ENCODE results near the gene TARBP1. TPM values are rescaled to one million over a fixed set of nuclear protein-coding genes. Genes with fewer than 3 reads are reported as not detected.

TARBP1 gene
- total RNA-seq, 1 donor from 2014 or later = 9.2 TPM

DNA sequence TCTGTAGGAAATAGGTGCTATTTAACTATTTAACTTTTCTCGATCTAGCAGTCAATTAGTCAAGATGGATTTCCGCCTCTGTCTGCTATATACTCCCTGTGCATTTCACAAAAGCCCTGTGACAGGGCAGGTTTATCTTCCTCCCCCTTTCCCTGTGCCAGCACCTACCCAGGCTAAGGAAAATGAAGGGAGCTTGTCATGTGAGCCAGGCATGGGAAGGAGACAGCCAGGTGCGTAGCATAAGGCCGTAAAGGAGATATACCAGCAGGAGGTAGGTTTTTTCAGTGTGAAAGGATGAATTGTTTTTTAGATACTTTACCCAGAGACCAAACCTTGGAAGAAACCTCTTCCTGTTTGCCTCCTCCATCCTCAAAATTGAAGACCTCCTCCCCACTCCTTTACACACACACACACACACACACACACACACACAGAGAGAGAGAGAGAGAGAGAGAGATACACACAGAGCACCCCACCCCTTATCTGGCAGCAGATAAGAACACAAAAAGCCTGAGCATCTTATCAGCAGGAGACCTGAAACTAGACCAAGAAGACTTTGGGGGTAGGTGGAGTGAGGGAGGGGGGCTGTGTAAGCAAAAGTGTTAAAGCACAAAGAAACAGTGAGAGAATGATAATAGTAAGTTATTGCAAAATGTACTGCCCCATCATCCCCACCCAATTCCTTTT, 12.0 kb upstream of the TARBP1 start:
- intact Hi-C loops (cut with DNase I) = loop anchor here (10.0 kb wide), 2 partner anchors 234 to 354 kb away; no protein-coding TSS in a partner anchor
- ATAC-seq (ENCODE audit: poor library complexity) = no peak

DNA sequence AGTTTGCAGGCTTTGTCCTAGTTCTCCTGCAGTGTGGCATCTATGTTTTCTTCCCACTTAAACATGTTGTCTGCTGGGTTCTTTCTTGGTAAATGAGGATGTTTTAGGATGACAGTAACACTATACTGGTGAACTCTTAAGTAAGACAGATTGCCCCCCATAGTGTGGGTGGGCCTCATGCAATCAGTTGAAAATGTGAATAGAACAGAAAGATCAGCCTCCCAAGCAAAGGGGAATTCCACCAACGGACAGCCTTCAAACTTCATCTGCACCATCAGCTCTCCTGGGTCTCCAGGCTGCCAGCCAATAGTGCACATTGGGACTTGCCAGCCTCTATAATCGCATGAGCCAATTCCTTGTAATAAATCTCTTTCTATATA, 10.7 kb upstream of the TARBP1 start:
- ATAC-seq (ENCODE audit: poor library complexity) (no peak), DNase-seq (no peak)
- intact Hi-C loops (cut with DNase I) = loop anchor here (5.0 to 10.0 kb wide), 3 partner anchors 235 to 933 kb away; no protein-coding TSS in a partner anchor

More for the DNA sequence above, 12.0 kb upstream of the TARBP1 start:
- DNase-seq = no peak

DNA sequence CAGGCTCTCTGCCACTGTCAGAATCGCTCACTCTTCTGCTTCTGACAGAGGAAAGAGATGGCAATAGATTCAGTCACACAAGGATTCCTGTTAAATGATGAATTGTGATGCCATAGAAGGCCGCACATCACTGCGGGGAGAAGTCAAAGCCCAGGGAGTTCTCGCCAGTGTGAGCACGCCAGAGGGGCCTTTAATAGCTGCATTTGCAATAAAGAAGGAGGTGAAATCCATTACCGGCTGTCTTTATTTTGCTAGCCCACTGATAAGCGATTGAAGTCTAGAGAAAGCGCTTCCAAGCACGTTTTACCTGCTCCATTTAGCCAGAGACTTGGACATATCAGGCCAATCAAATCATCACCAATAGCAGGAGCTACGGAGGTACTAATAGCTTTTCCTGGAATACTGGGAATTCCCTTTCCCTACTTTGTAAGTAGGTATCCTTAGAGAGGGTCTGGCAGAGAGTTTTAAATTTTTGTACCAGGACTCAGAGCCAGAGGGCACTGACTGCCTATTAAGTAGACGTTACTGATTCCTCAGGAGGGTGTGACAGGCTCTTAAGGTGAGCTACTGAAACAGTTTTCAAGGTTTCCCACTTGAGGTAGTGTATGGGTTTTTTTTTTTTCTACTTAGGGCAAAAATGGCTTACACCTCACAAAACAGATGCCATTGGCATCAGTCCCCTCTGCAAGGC, 10.2 kb upstream of the TARBP1 start:
- no peak for DNase-seq
- intact Hi-C loops (cut with DNase I) = loop anchor here (5.0 kb wide), 1 partner anchor 933 kb away; no protein-coding TSS in a partner anchor
- no peak for ATAC-seq (ENCODE audit: poor library complexity)

DNA sequence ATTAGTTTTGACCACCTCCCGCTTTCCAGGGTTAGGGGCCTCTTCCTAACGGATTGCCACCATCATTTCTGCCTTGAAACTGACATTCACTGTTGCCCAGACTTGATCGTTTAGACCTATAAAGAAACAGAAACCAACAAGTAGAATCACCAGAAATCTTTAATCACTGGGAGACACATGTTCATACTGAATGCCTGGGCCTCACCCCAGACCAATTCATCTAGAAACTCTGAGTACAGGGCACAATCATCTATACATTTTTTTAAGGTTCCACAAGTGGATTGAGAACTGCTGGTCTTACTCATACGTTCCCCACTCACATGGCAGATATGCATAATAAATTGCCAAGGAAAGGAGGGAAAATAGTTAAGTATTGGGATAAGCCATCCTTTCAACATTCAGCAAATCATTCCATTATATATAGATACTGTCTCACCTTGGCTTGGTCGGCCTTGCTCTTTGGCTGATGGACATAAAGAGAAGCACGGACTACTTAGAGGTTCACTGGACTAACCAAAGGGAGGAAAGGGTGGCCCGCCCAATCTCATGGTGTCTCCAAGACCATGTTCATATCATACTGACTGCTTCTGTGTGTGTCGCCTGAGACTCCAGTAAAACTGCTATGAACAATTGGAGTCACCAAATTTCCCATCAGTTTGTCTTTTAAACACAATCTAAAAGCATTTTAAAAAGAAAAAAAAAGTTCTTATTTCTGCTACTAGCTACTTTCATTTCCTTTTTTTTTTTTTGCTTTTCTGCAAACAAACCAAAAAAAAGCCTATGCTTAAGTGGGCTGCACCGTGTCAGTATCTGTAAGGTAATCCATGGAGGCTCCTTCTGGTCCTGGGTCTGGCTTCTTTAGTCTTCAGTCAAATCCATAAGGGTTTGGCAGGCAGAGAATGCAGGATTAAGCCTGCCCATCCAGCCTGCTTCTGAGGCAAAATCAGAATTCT, 9.4 kb upstream of the TARBP1 start:
- intact Hi-C loops (cut with DNase I) = loop anchor here (5.0 kb wide), 1 partner anchor 934 kb away; no protein-coding TSS in a partner anchor
- ATAC-seq (ENCODE audit: poor library complexity) (no peak), DNase-seq (no peak)

DNA sequence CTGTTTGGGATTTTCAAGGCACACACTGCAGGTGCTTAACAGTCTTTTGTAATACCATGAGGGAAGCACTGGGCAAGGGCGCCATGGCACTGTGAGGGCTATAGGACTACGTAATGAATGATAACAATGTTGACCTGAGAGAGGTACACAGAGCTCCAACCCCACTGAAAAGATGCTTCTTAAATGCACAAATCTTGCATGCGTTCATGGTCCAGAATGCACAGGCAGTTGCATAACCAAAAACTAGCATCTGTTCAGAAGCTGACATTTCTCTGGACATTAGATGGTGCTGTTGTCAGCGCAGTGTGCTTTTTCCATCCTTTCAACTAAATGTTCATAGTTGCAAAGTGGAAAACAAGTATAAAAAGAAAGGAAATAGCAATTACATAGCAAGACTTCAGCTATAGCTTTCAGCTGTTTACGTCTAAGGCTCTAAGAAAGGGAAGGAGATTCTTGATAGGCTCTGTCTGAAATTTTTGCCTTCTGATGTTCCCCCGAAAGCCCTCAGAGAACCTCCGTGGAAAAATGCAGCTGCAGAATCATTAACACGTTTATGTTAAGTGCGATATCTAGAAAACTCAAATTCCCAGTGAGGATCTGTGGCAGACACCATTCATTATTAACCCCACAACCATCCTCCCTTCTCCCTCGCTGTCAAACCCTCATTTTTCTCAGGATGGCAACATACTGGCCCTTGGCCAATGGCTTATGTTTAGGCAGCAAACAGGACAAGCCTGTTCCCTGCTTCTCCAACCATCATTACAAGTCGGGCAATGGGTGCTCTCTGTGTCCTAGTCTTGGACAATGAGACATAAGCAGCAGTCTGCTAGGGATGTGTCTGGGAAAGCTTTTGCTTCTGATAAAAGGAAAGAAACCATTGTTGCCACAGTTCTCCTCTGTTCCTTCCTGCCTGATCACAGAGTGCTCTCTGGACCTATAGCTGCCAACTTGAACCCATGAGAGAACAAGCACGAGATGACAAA, 8.2 kb upstream of the TARBP1 start:
- peak; percentile 90 for ATAC-seq (ENCODE audit: poor library complexity)
- no peak for DNase-seq
- intact Hi-C loops (cut with DNase I) = loop anchor here (5.0 kb wide), 1 partner anchor 935 kb away; no protein-coding TSS in a partner anchor

DNA sequence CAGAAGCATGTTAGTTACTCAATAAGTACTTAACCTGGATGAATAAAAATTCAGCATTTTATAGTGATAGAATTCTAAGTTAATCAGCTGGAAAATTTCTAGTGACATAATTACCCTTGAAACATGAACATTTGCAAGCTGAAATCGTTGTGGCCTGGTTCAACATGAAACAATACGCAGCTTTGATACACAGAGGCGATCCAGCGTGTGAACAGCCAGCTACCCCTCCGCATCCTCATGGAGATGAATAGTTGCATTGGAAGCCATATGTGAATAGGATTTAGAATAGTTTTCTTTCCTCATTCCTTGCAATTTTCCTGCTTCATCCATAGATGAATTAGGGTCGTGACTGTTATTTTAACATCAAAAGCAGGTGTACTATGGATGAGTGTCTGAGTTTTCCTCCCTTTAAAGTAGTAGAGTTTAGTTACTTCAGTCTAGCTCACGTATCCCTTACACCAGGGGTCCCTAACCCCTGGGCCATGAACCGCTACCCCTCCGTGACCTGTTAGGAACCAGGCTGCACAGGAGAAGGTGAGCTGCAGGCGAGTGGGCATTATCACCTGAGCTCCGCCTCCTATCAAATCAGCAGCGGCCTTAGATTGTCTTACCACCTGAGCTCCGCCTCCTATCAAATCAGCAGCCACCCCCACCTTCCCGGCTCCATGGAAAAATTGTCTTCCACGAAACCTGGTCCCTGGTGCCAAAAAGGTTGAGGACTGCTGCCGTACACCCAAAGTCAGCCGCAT, 6.2 kb upstream of the TARBP1 start:
- intact Hi-C loops (cut with DNase I) = loop anchor here (5.0 kb wide), 1 partner anchor 937 kb away; no protein-coding TSS in a partner anchor
- ATAC-seq (ENCODE audit: poor library complexity) (no peak), DNase-seq (no peak)

DNA sequence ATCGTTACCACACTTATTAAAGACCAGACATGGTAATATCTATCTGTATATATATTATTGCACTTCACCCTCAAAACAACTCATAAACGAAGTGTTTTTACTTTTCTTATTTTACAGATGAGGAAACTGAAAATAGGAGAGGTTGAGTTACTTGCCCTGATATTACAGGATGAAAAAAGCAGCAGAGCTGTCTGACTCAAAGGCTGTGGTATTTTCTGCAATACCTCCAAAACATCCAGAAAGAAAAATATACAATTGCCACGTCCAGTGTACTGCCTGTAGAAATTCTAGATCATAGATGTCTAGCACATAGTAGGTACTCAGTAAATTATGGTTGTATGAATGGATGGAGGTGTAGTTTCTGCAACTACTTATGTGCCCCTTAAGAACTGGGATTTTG, 5.2 kb upstream of the TARBP1 start:
- intact Hi-C loops (cut with DNase I) = no loop called here
- no peak for ATAC-seq (ENCODE audit: poor library complexity)
- DNase-seq = no peak

DNA sequence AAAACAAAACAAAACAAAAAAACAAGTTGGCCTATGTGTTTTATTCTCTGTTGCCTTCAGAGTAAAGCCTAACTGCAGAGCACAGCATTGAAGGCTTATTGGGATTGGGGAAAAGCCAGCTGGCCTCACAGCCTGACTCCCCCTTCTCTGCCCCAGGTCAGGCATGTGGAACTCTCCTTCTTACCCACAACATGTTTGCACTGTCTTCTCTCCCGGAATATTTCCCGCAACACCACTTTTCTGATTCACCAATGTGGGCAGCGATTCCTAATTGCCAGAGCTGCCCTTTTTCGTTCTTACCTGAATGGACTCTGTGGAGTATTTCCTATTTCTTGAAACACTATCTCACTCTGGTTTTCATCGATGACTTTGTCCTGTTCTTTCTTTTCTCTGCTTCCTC, 2.8 kb upstream of the TARBP1 start:
- intact Hi-C loops (cut with DNase I) = no loop called here
- ATAC-seq (ENCODE audit: poor library complexity) (no peak), DNase-seq (no peak)

DNA sequence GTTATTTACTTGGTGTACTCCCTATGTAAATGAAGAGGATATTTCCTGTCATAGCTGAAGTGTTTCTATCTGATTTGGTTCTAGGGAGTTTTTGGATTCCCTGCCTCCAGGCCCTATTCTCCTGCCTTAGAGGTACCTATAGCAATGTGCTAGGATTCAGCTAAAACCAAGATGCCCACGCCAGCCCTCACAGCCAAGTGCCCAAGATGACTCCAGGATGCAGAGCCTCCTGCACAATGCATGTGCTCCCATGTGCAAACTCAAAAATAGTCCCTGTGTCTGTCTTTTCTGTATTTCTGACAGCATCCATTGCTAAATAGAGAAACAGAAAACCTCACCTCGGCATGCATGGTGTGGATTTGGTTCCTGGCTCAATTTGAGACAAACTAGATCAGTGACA, 887 bp upstream of the TARBP1 start:
- DNase-seq = no peak
- intact Hi-C loops (cut with DNase I) = no loop called here
- ATAC-seq (ENCODE audit: poor library complexity) = no peak

DNA sequence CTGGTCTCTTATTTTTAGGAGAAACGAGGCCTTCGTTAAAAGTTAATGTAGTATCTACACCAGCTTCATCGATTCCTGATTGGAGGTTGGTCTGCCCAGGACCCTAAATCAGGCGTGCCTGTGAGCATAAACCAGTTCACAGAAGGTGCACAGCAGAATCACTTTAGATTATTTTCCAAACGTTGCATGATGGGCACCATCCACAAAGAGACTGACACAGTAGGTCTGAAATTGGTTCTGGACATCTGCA, 256 bp upstream of the TARBP1 start:
- intact Hi-C loops (cut with DNase I) = no loop called here
- no peak for ATAC-seq (ENCODE audit: poor library complexity)
- DNase-seq = no peak

DNA sequence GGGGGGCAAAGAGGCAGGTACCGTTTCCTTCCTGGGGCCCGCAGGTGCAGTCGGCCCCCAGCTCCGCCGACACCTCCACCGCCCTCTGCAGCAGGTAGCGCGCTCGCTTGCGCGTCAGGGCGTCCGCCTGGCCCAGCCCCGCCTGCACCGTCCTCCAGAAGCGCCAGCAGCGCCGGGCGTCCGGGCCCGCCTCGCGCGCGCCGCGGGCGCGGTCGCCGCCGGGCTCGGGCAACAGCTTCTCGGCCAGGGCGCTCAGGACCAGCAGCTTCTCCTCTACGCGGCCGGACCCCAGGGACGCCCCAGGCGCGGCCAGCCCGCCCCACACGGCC, 863 bp downstream of the TARBP1 start:
- no peak for DNase-seq
- intact Hi-C loops (cut with DNase I) = no loop called here
- peak; percentile 70 for ATAC-seq (ENCODE audit: poor library complexity)

DNA sequence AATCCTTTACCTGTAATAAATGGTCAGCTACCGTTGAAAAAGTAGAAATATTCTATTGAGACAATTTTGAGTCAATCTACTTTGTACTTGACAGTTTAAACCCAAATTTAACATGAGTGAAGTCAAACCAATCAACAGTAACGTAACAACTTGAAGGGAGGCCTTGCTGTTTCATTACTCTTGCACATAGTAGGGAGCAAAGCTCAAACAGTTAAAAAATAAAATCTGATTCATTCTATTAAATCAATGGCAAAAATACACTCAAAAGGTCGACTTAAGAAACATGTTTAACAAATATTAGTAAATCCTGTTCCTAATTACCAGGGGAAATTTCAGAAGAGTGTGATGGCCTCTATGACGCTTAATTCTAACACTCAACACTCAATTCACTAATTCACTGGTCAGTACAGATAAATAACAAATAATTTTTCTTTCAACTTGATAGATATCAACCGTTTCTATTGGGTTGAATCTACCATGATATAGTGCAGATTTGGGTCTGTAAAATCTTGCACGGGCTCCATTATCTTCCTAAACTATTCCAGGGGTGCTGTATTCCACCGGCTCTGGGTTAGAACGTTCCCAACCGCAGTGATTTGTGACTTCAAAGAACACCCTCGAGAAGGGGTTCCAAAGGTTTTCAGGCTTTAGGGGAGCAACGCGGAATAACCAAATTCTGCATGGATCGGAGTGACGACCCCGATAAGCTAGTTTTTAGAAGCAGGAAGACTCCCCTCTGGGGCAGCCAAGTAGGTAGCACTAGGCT, 1.4 kb downstream of the TARBP1 start:
- intact Hi-C loops (cut with DNase I) = no loop called here
- DNase-seq = no peak

DNA sequence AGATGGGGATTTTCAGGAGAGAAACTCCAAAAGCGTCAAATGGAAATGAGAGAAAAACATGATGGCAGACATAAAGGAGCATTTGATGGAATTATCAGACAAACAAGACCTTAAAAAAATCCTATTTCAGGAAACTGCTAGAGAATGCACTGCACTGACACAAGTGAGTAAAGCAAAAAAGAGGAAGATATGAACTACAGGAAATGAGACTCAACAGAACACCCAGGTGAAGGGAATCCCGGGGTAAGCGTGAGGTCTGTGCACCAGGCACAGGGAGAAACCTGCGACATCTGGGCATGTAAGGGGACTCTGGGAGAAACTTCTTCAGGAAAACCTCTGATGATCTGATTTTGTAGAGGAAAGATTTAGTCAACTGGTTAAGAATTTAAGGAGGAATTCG, 2.8 kb downstream of the TARBP1 start:
- DNase-seq (no peak), ATAC-seq (ENCODE audit: poor library complexity) (no peak)
- intact Hi-C loops (cut with DNase I) = no loop called here

More for the DNA sequence above, 1.4 kb downstream of the TARBP1 start:
- no peak for ATAC-seq (ENCODE audit: poor library complexity)

DNA sequence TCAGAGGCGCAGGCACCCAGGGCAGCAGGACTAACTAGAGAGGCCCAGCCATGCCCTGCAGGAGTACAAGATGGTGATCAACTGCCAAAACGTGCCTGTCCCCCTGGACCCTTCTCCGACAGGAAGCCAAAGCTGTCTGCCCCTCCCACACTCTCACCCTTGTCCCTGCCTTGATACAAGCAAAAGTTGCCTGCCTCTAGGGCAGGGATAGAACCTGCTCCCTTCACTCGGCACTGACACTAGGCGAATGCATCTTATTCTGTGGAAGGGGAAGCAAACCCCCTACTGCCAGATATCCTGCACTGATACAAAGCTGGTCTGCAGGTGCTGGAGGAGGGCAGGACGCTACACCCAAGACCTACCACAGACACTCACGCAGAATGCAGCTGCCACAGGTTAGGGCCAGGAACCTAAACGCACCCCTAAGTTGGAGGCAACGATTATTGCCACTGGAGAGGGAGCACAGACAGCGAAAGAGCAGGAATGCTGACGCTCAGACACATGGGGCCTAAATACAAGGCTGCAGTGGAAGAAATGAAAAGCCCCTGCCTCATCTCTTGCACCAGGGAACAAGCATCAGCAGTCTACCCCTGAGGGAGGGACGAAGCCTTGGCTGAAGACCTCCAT, 3.7 kb downstream of the TARBP1 start:
- no peak for DNase-seq
- no peak for ATAC-seq (ENCODE audit: poor library complexity)
- intact Hi-C loops (cut with DNase I) = no loop called here

DNA sequence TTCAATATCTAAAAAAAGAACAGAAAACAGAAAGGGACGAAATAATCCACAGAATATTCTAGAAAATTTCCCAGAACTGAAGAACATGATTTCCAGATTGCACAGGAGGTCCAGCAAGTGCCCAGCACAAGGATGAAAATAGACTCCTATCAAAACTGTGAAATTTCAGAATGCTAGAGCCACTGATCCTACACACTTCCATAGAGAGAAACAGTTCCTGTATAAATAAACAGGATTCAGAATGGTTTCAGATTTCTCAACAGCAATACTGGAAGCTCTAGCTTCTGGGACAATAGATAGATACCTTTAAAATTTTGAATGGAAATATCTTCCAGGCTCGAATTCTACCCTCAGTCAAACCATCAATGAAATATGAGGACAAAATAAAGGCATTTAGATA, 4.6 kb downstream of the TARBP1 start:
- intact Hi-C loops (cut with DNase I) = no loop called here
- no peak for DNase-seq

DNA sequence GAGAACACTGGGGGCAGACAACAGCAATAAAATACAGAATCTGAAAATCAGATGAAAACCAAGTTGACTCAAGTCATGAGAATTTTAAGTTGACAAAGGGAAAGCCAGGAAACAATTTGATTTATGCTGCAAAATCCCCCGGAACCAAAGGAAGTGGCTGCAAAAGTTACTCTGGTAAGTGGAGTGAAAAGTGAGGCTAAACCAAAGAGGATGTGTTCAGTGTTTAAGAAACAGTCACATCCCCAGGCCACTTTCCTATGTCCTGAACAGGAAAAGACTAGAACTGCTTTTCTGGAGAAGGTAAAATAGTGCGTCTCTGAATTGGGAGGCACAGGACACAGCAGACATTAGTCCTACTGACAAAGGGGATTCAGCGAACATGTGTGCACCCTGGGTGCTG, 5.9 kb downstream of the TARBP1 start:
- intact Hi-C loops (cut with DNase I) = no loop called here

More for the DNA sequence above, 4.6 kb downstream of the TARBP1 start:
- no peak for ATAC-seq (ENCODE audit: poor library complexity)

DNA sequence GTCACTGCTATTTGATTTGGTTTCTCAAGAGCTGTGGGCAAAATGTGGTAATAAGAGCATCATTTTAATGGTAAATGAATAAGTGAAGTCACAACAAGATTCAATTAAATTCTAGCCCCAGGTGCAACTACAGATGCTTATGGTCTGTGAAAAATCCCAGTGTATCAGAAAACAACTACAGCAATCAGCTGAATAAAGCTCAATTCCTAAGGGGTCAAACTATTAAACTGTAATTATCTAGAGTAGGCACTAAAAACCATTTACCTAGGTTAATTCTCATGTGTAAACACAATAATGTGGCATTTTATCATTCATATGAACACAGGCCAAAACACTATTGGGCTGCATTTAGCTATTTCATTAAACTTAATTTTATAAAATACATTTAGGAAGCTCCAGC, 9.6 kb downstream of the TARBP1 start:
- DNase-seq (no peak), ATAC-seq (ENCODE audit: poor library complexity) (no peak)
- intact Hi-C loops (cut with DNase I) = no loop called here

More for the DNA sequence above, 5.9 kb downstream of the TARBP1 start:
- DNase-seq = no peak
- ATAC-seq (ENCODE audit: poor library complexity) = no peak
